GM21447 (cell line): ENCODE data around the gene RIPOR1.

Experiments
- ATAC-seq: cut with Tn5 transposase; IDR thresholded peaks from one replicate; pipeline ENCODE4 v1.9.1; 2021; ENCODE audit not compliant: unreplicated experiment

Gene RIPOR1

GRCh38 chr16:67537636-67538591, 9.3 kb downstream of the RIPOR1 start:
- peak; percentile 35 for ATAC-seq

- no peak for ATAC-seq
These were observed 10.1 kb downstream of the RIPOR1 start for GRCh38 chr16:67538666-67539101.

- no peak for ATAC-seq
These were observed 10.6 kb downstream of the RIPOR1 start for GRCh38 chr16:67539271-67539670.

GRCh38 chr16:67539691-67540635, 11.3 kb downstream of the RIPOR1 start:
- no peak for ATAC-seq

- ATAC-seq, result no peak
These were observed 12.1 kb downstream of the RIPOR1 start for GRCh38 chr16:67540756-67541155.

GRCh38 chr16:67541391-67542263, 13.0 kb downstream of the RIPOR1 start:
- no peak for ATAC-seq

GRCh38 chr16:67542464-67542863, 13.8 kb downstream of the RIPOR1 start:
- no peak for ATAC-seq

- ATAC-seq, result no peak
These were observed 14.4 kb downstream of the RIPOR1 start for GRCh38 chr16:67543036-67543435.

GRCh38 chr16:67543582-67543981, 15.0 kb downstream of the RIPOR1 start:
- ATAC-seq, result no peak

- no peak for ATAC-seq
These were observed 15.8 kb downstream of the RIPOR1 start for GRCh38 chr16:67544329-67544841.

- ATAC-seq, result no peak
These were observed 16.4 kb downstream of the RIPOR1 start for GRCh38 chr16:67544844-67545664.

- ATAC-seq, result no peak
These were observed 17.0 kb downstream of the RIPOR1 start for GRCh38 chr16:67545665-67546024.

GRCh38 chr16:67546091-67546501, 17.5 kb downstream of the RIPOR1 start:
- ATAC-seq, result no peak

- ATAC-seq, result no peak
These were observed 18.3 kb downstream of the RIPOR1 start for GRCh38 chr16:67546761-67547422.

- ATAC-seq, result peak; percentile 48
These were observed 19.0 kb downstream of the RIPOR1 start for GRCh38 chr16:67547423-67548264.

GRCh38 chr16:67548265-67549126, 19.9 kb downstream of the RIPOR1 start:
- peak; percentile 43 for ATAC-seq

GRCh38 chr16:67549240-67549639, 20.6 kb downstream of the RIPOR1 start:
- no peak for ATAC-seq
